ENCODE measurements around the gene PPARA. TPM values are rescaled to one million over a fixed set of nuclear protein-coding genes. Genes with fewer than 3 reads are reported as not detected.

PPARA gene
- total and polyA plus RNA-seq, 2 of the 4 experiments (the other 2 are of a cell fraction): 3.1 to 7.0 TPM

GRCh38 chr22:46234969-46235368, 84.6 kb downstream of the PPARA start:
- Histone ChIP-seq H3K9me1 (ENCODE audit: insufficient read depth, low read length) (peaks cover 14% of the 10 kb centered on the region), H4K91ac (ENCODE audit: insufficient read depth, low read depth, low read length) (no peak overlapping the region), H4K20me1 (ENCODE audit: insufficient read depth, low read length) (peaks cover 3% of the 10 kb centered on the region; the same call in 1 of the 2 replicates), H2AK9ac (replicated peaks; ENCODE audit: low read depth, low read length, poor library complexity) (no peak overlapping the region), H3K36me3 (ENCODE audit: control insufficient read depth, insufficient read depth, low read length) (peaks cover 26% of the 10 kb centered on the region), H3K27me3 (ENCODE audit: control insufficient read depth, insufficient read depth, low read length) (no peaks in the 10 kb centered on the region), H2BK20ac (ENCODE audit: low read depth, low read length) (no peak overlapping the region), H3K23ac (ENCODE audit: low read depth, low read length) (no peak overlapping the region), H4K8ac (ENCODE audit: low read depth in 2 of 2, low read length in 2 of 2) (no peak overlapping the region), H3K4ac (ENCODE audit: low read depth, low read length) (no peak overlapping the region), H3K4me1 (ENCODE audit: control insufficient read depth, insufficient read depth, low read length) (peaks cover 5% of the 10 kb centered on the region), H3K4me3 (ENCODE audit: insufficient read depth, low read depth, low read length) (no peak overlapping the region), H3K9me3 (ENCODE audit: control insufficient read depth, insufficient read depth, low read length) (no peaks in the 10 kb centered on the region), H3K56ac (ENCODE audit: extremely low read depth, insufficient read depth, low read length) (no peak overlapping the region), H3K14ac (replicated peaks; ENCODE audit: low read depth, low read length) (no peak overlapping the region), H2BK120ac (ENCODE audit: low read depth, low read length) (no peak overlapping the region), H2BK15ac (ENCODE audit: low read depth, low read length) (no peak overlapping the region), H3K79me1 (ENCODE audit: low read depth in 1 of 2, low read length in 2 of 2) (no peaks in the 10 kb centered on the region), H3K4me2 (ENCODE audit: low read depth, low read length) (no peak overlapping the region), H2AK5ac (ENCODE audit: low read depth, low read length) (no peak overlapping the region), H2AFZ (replicated peaks; ENCODE audit: low read length, poor library complexity) (no peak overlapping the region), H4K5ac (ENCODE audit: low read depth, low read length) (no peak overlapping the region), H3K27ac (ENCODE audit: insufficient read depth, low read length) (no peak overlapping the region), H2BK5ac (ENCODE audit: low read depth, low read length, poor library complexity, severe bottlenecking) (no peak overlapping the region), H3K18ac (ENCODE audit: low read depth, low read length) (no peak overlapping the region), H3K9ac (ENCODE audit: low read depth, low read length) (no peak overlapping the region)
- intact Hi-C loops (cut with micrococcal nuclease): no loop called here
- ChIA-PET CTCF (no interaction called here), POLR2A (ENCODE audit: unreplicated experiment) (no interaction called here)
- dilution Hi-C loops (cut with HindIII; ENCODE audit: low sequenced_read_pairs, unreplicated experiment): no loop called here
- no peak for TF ChIP-seq POLR2A (IDR thresholded peaks at IDR 0.05; ENCODE audit: low read depth, low read length)
- TF ChIP-seq CTCF (conservative IDR thresholded peaks at IDR 0.05; ENCODE audit: low read depth, low read length): no peak
- no peak for TF ChIP-seq SMC3 (IDR thresholded peaks at IDR 0.05; ENCODE audit: low read depth, low read length)
- no peak for TF ChIP-seq NFE2L2 (IDR thresholded peaks at IDR 0.05; ENCODE audit: low read depth, low read length)
- TF ChIP-seq RAD21 (IDR thresholded peaks at IDR 0.05; ENCODE audit: low read length): no peak
- TF ChIP-seq BHLHE40 (IDR thresholded peaks at IDR 0.05; ENCODE audit: low read depth, low read length): no peak
- TF ChIP-seq USF2 (IDR thresholded peaks at IDR 0.05; ENCODE audit: low read depth, low read length): no peak
- no peak for TF ChIP-seq CEBPB (IDR thresholded peaks at IDR 0.05; ENCODE audit: low read depth, low read length)
- no peak for TF ChIP-seq CHD1 (IDR thresholded peaks at IDR 0.05; ENCODE audit: low read depth, low read length)
- TF ChIP-seq RCOR1 (IDR thresholded peaks at IDR 0.05; ENCODE audit: insufficient replicate concordance, low read length): no peak
- TF ChIP-seq MXI1 (IDR thresholded peaks at IDR 0.05; ENCODE audit: borderline replicate concordance, low read depth, low read length): no peak
- no peak for TF ChIP-seq RFX5 (IDR thresholded peaks at IDR 0.05; ENCODE audit: low read depth, low read length)
- no peak for TF ChIP-seq MAZ (IDR thresholded peaks at IDR 0.05; ENCODE audit: borderline replicate concordance, low read depth, low read length)
- TF ChIP-seq FOS (IDR thresholded peaks at IDR 0.05; ENCODE audit: low read depth, low read length): no peak
- TF ChIP-seq MAFK (IDR thresholded peaks at IDR 0.05; ENCODE audit: low read depth, low read length): no peak
- TF ChIP-seq ELK1 (IDR thresholded peaks at IDR 0.05; ENCODE audit: borderline replicate concordance, low read depth, low read length): no peak
- 80% methylated on average over 2 of the region's 12 CpGs; no CpG with 5 or more reads in 1 of the 2 experiments for WGBS, 2 experiments (ENCODE audit: extremely low coverage in 2 of 2, insufficient read length in 1 of 2)
- BruUV-seq (replicated peaks): no TSS peak
- in situ Hi-C loops (cut with MboI; ENCODE audit: low sequenced_read_pairs): no loop called here
- no peak for ATAC-seq (ENCODE audit: low read depth)
- no peak for DNase-seq

Measured in IMR-90 (cell line).